Raji (cell line): ENCODE results near the gene OSGIN1.

Source experiments
- POLR2A ChIP-seq: IDR thresholded peaks from 2 replicates; pipeline ENCODE4 v1.6.1; 2011; ENCODE audit warnings: low read depth, low read length, control low read depth; ENCODE audit not compliant: insufficient read depth

Gene OSGIN1

DNA sequence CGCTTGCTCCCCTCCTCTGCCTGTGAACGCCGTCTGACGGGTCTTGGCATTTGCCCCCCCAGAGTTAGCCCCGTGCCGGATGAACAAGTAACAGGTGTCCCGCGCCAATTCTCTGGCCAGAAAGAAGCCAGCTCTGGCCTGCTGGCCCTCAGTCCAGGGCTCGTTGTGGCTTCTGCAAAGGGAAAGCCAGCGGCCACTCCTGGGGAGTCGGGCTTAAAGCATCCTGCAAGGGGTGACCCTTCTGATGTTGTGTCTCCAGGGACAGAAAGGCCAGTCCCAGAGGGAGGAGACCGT is 18.4 kb upstream of the OSGIN1 start:
- TF ChIP-seq POLR2A: no peak

DNA sequence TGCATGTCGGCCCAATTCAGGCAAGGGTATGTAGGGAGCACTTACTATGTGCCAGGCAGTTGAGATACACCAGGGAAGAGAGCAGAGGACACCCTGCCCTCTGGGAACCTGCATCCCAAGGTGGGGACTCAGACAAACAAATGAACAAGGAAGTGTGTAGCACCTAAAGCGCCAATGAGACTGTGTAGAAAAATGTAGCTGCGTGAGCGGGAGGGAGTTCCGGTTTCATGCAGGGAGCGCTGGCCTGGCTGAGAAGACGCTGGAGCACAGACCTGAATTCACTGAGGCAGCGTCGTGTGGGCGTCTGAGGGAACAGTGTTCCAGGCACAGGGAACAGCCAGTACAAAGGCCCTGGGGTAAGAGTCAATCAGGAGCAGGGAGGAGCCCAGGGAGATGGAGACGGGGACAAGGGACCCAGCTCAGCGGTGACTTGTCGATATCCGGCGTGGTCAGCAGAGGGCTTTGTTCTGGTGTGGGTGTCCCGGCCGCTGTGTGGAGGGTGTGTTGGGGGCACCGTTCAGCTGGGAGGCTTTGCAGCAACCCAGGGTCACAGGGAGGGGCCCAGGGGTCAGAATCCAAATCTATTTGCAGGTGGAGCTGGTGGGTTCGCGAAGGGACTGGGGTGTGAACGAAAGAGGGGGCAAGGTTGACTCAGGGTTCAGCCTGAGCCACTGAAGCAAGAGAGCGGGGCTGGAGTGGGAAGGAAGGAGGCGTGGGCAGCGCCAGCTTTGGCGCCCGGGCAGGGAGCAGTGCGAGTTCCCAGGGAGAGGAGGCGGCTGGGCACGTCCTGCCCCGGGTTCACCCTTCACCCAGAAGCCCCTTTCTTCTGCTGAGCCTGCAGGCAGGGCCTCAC is 17.8 kb upstream of the OSGIN1 start:
- TF ChIP-seq POLR2A: no peak

DNA sequence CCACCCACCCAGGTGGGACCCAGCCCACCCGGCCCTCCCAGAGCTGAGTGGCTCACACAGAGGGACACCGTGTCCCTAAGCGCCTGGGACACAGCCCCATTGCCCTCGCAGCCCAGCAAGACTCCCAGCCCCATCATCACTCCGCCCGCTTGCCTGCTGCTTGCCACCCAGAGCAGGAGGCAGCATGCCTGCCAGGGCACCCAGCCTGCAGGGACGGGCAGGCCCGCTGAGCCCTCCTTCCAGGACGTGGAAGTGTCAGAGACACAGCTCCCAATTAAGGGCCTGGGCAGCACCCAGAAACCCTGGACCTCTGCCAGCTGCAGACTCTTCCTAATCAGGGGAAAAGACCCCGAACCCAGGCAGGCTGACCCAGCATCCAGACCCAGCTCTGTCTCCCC is 17.2 kb upstream of the OSGIN1 start:
- no peak for TF ChIP-seq POLR2A

DNA sequence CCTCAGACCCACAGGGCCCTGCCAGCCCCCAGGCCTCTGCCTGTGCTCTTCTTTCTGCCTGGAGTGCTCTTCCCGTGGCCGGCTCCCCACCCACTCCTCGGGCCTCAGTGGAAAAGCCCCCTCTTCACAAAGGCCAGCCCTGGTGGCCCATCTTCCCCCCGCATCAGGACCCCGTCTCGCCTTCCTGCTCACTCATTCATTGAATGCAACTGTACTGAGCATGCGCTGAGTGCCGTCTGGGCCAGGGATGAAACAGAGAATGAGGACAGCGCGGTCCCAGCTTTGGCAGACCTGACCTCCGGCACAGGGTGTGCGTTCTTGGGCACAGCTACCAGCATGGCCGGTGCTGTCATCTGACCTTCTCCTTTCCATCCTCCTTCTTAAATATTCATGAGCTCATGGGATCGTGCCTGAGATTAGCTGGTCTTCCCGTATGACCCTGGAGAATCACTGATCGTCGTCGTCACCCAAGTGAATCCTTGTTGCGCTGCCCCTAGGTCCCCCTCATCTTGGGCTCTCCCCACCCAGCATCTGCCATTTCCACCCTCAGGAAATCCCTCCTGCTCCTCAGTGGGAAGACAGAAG is 16.4 kb upstream of the OSGIN1 start:
- TF ChIP-seq POLR2A: no peak

DNA sequence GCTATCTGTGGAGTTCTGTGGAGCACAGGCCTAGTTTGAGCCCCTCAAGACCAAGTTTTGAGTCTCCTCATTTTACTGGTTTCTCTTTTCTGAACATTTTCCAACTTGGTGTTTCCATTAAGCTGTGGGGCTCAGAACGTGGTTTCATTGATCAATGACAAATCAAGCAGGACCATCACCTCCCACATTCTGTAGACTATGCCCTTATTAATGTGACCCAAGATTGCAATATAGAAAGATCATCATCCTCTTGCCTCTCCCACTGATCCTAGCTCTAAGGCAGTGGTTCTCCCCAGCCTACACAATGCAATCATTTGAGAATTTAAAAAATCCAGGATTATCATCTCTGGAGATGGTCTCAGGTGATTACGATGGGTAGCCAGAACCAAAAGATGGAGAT is 15.8 kb upstream of the OSGIN1 start:
- no peak for TF ChIP-seq POLR2A

DNA sequence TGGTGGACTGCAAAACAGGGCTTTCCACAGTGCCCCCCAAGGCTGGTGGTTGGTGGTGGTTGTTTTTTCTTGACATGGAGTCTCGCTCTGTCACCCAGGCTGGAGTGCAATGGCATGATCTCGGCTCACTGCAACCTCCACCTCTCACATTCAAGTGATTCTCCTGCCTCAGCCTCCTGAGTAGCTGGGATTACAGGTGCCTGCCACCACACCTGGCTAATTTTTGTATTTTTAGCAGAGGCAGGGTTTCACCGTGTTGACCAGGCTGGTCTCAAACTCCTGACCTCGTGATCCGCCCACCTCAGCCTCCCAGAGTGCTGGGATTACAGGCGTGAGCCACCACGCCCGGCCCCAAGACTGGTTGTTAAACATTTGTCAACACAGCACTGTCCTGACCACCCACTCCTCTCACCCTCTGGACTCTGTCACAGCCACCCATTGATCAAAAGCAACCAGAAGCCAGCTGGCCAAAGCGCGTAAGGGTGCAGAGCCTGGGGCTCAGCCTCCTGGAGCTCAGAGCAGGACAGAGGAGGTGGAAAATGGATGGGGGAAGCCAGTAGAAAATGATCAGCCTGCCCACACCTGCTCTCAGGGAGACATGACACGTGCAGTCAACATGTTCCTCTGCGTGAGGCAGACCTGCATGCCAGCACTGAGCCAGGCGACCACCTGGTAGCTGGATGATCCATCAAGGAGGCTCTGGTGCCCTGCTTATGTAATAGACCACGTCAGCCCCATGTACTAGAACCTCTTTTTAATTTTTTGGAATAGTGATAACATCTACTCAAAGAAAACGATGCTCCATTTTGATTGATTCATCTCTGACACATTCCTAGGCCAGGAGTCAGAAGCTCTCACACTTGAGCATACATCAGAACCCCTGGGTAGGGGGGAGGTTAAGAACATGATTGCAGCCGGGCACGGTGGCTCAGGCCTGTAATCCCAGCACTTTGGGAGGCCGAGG is 14.8 kb upstream of the OSGIN1 start:
- TF ChIP-seq POLR2A: no peak

DNA sequence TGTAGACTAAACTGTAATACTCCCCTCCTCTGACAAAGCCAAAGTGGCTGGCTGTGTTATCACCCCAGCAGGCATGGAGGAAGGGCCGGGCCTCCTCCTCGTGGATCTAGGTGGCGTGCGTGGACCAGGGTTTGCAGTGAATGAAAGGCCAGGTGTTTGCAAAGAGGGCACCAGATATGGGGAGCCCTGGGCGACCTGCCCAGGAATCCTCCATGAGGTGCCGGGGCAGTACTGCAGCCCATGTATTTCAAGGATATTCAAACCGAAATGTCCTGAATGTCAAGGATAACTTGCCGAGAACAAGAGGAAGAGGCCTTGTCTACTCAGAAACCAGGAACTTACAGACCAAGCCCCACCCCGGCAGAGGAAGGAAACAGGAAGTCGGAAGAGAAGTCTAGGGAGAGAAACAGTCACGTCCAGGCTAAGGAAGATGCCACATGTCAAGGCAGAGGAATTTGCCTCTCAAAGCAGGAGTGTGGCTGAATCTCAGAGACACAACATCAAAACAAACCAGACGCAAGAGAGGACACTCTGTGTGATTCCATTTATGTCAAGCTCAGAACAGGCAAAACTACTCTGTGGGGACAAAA is 13.7 kb upstream of the OSGIN1 start:
- TF ChIP-seq POLR2A: no peak

DNA sequence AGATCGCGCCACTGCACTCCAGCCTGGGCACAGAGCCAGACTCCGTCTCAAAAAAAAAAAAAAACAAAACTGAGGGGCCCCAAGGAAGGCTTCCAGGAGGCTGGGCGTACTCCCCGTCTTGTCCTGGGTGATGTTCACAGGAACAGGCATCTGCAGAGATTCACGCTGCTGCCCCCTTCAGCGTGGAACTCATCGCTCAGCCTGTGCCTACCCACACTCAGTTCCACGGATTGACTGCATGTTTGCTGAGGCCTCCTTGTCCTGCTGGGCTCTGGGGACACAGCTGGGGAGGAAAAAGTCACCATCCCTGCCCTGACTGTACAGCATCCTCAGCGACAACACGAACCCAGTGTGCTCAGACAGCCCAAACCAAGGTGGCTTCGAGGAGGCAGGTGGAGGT is 12.9 kb upstream of the OSGIN1 start:
- no peak for TF ChIP-seq POLR2A

DNA sequence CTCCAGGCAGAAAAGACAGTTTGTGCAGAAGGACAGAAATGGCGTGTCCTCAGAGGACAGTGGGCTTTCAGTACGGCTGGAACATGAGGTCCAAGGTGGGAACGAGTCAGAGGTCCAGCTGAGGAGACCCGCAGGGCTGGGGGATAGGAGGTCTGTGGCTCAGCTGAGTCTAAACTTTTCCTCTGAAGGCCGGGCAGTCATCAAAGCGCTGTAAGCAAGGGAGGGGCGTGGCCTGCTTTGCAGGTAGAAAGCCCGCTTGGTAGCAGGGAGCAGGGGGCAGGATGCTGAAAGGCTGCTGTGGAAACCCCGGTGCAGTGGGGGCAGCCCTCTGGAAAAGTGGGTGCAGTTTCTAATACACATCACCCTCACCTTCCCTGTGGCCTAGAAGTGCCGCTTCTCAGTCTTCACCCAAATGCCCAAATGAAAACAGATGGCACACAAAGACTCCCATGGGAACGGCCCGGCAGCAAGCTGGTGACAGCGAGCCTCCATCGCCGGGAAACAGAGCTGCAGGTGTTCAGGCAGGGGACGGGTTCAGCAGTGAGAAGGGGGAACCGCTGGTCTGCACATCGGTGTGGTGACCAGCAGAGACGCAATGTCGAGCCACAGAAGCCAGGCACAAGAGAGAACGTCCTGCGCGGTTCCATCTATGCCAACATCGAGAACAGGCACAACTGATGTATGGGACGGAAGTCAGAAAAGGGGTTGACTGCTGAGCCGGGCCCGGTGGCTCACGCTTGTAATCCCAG is 12.2 kb upstream of the OSGIN1 start:
- TF ChIP-seq POLR2A: no peak

DNA sequence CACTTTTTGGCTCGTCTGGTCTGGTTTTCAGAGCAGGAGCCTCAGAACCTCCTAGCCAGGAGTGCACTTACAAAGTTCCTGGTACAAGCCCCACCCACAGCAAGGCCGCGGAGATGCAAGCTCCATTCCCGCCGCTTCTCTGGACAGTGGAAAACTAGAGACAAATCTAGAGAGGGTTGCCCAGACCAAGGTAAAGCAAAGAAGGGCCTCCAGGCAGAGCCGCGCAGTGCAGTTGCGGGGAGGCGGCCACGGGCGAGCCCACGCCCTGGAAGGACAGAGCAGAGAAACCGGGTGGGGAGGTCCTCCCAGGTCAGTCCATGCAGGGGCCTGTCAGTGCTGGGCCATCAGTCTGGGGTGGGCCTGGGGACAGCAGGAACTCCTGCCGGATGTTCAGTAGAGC is 11.0 kb upstream of the OSGIN1 start:
- no peak for TF ChIP-seq POLR2A

DNA sequence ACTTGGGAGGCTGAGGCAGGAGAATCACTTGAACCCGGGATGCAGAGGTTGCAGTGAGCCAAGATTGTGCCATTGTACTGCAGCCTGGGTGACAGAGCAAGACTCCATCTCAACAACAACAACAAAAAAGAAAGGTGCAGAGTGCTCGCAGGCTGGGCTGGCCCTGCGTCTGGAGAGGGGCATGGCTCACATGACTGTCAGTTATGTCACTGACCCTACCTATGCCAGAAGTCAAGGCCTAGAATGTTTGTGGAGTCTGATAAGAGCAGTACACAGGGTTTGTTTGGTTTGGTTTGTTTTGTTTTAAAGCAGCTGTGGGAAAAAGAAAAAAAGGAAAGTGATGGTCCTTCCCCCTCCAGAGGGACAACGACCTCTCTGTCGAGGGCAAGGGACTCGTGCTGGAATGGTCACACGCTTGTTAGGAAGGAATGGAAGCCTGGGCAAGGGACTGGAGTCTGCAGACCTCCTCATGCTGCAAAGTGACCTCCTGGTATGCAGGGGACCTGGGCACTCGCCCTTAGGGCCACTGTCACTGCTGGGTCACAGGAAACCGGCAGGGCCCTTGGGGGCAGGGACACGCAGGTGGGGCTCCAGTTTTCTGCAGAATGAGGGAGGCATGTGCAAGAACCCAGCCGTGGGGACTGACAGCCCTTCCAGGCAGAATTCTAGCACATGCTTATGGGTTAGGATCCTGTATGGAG is 10.1 kb upstream of the OSGIN1 start:
- no peak for TF ChIP-seq POLR2A

DNA sequence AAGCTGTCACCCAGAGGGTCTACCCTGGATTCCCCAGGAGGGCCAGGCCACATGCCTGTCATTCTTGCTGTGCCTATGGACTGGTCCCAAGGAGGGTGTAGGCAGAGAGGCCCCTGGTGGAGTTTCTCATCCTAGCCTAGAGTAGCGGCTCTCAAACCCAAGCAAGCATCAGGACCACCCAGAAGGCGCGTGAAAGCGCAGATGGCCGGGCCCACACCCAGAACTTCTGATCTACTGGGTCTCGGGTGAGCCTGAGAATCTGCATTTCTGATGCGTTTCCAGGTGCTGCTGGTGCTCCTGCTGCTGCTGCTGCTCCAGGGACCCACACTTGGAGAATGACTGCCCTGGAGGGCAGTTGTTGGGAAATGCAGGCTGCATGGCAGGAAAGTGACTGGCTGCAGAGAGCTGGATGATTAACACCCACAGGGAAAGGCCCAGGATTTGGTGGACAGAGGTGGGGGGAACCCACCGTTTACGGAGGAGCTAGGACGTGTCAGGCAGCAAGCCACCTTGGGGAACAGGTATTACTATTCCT is 9.5 kb upstream of the OSGIN1 start:
- TF ChIP-seq POLR2A: no peak

DNA sequence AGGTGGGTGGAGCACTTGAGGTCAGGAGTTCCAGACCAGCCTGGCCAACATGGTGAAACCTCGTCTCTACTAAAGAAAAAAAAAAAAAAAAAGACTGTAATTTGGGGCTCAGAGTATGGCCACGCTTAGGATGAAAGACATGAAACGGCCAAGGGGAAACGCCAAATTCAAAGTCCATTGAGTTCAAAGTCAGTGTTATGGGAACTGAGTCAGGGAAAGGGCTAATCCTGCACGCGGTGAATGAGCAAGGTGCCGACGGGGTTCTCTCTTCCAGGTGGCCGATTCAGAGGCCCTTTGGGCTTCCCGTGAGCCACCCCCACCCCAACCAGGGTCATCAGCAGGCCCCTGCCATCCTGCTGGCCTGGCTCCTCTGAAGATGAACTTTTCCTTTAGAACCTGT is 7.5 kb upstream of the OSGIN1 start:
- TF ChIP-seq POLR2A: no peak

DNA sequence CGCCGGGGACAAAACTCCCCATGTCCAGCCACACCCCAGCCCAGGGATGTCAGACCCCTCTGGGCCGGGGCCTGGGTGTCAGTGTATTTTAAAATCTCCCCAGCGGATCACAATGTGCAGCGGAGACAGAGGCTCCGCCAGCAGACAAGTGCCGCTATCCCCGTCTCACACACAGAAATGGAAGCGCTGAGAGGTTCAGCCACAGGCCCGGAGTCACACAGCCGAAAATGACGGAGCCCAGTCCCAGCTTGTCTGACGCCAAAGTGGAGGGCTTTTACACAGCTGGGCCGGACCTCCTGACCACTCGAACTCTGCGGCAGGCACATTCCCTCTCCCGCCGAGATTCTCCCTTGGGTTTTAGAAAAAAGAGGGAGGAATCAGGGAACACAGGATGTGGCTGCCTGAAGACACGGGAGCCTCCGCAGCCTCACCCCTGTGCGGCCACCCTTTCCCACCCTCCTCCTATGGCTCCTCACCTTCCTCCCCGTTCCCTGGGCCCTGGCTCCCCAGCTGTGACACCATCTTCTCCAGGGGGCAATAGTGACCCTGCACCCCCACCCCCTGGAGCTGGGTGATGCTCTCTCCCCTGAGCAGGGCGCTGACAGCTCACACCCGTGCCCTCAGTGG is 6.8 kb upstream of the OSGIN1 start:
- no peak for TF ChIP-seq POLR2A
